Stimulated activated CD8-positive, alpha-beta memory T cell treated with anti-CD3 and anti-CD28 coated beads, Interleukin-12 subunit alpha, Interleukin-12 subunit beta, amount 100 ng/mL, for 24 hours (primary cell): ENCODE data around the gene ARHGEF17.
"Not testable (repeated sequence)": the region's sequence is repeated elsewhere in the genome, so short reads cannot be mapped to it uniquely, and the experiment has no call there.

Experiments used
- DNase-seq: peaks from one replicate; pipeline ENCODE4 v3.0.0-alpha.2; 2020; ENCODE audit errors: extremely low read depth

ARHGEF17 gene

DNA sequence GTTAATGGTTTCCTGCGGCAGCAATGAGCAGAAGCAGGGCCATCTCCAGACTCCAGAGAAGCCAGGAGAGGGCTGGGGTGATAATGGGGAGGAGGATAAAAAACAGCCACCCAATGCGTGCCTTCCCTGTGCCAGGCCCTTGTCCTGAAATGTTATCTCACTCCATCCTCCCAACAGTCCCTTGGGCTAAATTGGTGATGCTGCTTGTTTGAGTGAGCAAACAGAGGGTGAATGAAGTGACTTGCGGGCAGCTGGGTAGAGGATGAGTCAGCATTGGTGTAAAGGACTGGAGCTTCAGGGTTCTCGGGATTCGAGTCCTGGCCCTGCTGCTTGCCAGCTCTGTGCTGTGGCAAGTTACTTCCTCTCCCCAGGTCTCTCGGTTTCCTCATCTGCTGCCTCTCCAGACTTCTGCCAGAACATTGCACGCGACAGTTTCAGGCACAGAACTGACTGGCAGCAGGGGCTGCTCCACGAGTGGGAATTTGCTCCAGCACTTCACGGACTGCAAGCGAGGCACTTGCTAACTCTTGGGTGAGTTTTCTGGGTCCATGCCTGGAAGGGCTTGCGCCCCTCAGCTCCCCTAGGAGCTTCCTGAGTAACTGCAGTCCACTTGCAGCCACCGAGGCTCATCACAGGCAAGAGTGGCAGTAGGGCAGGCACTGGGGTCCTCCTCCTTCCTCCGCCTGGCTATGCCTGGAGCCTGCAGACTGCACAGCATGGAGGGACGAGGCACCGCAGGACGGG is 36.0 kb upstream of the ARHGEF17 start, which contains the start of gene P2RY6:
Gene P2RY6, plus strand, starts transcription at position 403 of the 744 bp plus-strand sequence. CDS start 24,181 bp downstream, outside the sequence.
- DNase-seq, result no peak

DNA sequence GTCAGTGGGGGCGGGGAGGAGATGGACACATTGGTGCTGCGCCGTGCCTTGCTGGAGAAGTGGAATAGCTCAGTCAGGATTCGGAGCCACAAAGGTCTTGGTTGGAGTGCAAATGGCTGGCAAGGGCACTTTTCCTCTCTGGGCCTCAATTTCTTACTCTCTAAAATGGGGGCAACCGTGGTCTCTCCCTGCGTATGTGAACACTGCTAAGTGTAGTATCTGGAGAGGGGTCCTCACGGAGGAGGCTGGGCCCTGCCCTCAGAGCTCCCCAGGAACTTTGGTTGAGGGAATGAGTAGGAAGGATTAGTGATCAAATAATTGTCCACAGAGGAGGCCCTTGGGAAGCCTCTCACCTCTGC is 35.4 kb upstream of the ARHGEF17 start:
- DNase-seq, result no peak

DNA sequence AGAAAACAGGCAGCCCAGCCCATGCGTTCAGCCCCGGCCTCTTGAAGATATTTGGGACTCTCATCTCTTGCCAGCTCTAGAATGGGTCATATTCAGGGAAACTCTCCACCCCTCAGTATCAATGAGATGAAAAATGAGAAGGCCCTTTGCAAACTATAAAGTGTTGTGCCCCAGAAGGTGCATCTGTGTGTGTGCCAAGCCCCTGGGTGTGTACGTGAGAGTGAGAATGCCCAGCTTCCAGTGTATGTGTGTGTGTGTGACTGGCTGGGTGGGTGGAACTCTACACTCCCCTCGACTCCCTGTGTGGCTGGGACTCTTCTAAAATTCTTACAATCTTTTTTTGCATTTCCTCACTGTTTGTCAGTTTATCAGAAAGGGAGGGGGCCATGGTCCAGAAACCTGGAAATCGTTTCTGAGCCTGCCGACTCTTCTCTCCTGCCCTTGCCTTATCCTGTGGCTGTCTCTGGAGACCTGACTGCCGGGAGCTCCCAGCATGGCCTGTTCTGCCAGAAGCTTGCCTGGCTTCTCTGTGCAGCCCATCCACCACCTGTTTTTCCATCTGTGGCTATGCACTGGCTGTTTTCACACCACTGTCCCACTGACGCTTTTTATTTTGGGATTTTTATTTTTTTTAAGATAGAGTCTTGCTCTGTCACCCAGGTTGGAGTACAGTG is 34.7 kb upstream of the ARHGEF17 start:
- DNase-seq, result no peak

DNA sequence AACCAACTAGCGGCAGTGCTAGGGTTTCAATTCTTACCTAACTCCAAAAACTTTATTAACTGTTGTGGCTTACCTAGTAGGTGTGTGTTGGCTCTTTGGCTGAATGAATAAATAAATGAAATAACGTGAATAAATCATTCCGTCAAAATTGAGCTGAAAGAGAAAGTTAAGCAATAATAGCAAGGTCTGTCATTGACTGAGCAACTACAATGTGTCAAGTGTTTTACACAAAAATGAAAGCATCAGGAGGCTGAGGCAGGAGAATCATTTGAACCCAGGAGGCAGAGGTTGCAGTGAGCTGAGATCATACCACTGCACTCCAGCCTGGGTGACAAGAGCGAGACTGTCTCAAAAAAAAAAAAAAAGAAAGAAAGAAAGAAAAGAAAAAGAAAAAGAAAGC is 33.9 kb upstream of the ARHGEF17 start:
- not testable (repeated sequence) for DNase-seq

DNA sequence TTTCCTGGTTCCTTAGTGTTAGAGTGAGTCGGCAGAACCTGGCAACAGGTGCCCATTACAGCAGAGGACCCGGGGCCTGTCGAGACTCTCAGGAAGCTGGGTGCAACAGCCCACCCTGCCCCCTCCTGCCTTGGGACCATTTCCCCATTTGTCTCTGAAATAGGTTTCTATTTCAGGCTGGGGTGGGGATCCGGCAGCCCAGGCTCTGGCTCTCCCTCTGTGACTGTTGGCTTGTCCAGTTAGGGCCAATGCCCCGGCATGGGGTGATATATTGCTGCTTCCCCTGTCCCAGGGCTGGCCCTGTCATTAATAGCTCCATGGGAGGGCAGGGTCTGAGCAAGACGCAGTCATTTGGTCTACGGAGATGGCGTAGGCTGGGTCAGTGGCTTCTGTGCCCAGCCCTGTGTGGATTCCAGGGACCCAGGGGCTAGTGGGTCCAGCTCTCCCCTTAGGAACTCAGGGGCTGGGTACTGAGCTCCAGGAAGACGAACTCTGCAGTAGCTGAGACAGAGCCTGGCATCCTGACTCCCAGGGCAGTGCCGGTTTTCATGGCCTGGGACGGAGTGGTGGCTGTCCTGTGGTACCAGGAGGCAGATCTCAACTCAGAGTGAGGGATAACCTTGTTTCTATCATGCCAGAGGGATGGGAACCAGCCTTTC is 33.2 kb upstream of the ARHGEF17 start:
- no peak for DNase-seq

DNA sequence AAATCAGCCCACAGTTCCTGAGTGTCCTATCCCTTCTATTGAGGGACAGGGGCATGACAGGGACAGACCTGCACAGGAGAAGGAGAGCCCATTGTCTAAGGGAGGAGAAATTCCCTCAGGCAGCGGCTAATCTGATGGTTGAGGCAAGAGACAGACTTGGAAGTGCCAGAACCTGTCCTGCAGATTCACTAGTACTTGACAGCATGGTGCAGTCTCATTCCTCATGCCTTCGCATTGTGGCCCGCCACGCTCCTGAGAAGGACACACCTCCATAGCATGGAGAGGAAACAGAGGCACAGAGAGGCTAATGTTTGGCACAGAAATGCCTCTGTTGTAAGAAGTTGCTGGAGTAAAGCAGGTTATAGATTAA is 32.7 kb upstream of the ARHGEF17 start:
- no peak for DNase-seq

DNA sequence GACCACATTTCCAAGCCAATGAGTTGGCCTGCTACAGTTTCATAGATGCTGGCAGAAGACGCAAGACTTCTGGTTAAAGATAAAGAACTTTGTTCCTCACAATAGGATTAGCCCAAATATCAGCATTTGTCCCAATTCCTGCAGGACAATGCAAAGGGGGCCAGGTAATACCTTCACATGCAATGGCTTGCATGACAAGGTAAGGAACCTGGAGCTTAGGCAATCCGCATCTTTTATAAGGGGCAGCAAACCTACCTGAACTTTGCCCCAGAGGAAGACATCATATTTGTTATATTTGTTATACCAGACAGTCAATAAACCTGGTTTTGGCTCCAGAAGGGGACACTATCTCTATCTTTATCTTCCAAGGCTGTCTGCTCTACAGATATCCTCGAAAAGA is 30.6 kb upstream of the ARHGEF17 start:
- no peak for DNase-seq

DNA sequence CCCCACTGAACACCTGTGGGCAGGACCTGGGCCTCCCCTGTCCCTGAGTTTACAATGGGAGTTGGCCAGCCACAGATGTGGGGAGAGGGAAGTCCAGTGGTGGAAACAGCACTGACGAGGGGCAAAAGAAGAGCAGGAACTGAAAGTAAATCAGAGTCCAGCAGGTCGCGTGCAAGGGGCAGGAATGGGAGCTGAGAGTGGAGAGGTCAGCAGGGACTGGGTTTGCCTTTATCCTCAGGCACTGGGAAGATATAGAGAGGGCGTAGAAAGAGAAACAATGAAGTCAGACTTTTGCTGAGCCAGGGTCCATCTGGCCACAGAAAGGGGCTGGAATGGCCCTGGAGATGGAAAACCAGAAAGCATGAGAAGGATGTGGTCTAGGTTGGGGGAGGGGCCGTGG is 27.4 kb upstream of the ARHGEF17 start:
- DNase-seq, result no peak

DNA sequence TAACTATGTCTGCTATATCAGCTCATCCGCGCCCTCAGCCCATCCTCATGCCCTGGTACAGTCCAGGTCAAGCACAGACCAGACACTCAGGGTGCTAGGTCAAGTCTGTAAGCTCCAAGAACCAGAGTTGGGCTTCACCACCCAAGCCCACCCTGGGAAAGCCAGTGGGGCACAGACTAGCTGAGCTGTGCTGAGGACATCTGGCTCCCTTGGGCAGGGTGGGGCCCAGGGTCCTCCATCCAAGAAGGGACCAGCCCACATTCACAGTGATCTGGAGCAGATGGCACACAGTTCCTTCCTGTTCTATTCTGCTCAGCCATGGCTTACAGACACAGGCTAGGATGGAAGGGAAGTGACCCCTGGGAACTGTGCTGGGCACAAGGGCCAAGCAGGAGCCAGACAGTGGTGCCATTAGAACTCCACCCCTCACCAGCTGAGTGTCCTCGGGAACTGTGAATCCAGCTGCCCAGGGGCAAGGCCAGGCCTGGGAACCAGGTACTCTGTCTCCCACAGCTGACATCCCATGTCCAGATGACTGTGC is 26.8 kb upstream of the ARHGEF17 start:
- no peak for DNase-seq

DNA sequence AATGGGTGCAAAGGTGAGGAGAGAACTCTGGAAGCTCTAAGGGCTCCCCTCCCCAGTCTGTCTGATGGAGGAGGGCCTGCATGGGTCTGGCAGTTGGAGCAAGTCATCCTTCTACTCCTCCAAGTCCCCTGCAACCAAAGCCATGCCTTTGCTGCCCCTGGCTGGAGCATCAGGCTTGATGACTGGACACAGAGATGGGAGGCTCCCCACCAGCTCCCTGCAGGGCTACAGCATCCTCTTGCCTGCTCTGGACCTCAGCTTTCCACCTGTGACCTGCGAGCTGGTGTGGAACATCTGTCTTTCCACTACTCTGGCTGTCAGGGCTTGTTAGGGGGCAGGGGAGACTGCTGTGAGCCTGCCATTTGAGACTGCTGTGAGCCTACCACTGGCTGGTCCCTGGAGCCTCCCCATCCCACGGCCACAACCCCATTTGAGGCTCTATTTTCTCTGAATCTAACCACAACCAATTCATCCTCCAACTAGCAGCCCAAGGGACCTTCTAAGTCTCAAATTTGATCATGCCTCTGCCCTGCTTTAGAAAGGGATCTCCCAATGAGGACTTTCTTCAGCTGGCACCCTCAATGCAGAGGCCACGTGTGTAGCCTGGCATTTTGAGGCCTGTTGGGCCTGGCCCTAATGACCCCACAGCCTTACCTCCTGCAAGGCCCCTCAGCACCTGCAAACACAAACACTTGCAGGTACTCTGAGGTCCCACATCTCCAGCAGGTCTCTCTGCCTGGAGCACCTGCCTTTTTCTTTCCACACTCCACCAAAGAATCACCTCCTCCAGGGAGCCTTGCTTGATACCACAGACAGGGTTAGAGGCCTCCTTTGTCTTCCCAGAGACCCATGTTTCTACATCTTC is 26.0 kb upstream of the ARHGEF17 start:
- DNase-seq, result no peak

DNA sequence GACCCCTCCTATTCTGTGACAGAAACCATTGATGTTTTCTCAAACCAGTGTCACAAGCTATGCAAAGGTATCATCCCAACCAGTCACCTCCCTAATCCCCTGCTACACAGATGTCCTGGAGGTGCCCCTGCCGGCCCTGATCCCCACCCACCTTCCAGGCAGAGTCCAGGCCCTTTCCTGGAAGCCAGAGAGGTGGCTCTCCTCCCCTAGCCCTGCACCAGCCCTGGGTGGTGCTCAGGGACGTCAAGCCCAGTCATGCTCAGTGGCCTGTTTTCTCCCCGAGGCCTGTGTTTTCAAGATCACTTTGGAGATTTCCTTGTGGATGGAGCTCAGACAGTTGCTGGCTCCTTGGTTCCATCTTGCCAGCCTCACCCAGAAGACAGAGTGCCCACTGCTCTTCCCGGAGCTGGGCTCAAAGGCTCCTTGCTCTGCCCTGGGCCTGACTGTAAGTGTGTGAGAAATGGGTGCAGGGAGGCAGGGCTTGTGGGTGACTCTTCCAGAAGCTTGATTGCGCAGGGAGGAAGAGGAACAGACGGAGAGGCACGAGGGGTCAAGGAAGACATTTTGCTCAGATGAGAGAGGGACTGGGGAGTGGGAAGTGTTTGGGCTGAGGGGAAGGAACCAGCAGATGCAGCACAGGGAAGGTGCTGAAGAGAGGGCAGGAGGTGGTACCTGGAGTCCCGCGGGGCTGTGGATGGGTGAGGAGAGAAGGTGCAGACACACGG is 24.6 kb upstream of the ARHGEF17 start:
- no peak for DNase-seq

DNA sequence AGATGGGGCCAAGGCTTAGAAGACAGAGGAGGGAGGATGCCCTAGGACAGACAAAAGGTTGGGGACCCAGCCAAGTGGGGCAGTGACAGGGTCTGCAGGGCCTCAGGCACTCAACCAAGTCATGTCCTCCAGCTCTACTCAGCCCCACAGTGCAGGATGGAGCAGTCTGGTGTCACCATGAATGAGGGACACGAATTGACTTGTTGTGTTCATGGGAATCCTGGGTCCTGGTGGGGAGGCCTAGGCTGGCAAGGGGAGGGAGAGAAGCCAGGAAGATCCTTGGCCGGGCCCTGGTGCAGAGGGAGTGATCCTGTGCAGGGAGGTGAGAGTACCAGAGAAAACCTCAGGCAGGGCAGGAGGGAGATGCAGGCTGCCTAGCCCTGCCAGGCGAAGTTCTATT is 24.0 kb upstream of the ARHGEF17 start:
- no peak for DNase-seq

DNA sequence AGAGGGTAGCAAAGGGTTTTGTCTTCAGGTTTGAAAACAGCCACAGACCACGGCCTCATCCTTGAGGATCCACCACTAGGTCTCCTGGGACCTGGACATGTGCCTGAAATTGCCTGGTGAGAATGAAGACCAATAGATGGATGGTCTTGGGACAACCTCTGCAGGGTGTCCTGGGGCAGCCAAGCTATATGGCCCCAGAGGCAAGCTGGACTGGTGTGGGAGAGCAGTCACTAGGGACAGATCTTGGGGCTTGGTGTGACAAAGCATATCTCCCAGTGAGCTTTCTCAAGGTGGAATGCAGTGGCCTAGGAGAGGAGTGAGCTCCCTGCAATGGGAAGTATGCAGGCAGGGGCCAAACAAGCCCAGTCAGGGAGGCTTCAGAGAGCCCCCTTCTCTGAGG is 22.4 kb upstream of the ARHGEF17 start:
- no peak for DNase-seq

DNA sequence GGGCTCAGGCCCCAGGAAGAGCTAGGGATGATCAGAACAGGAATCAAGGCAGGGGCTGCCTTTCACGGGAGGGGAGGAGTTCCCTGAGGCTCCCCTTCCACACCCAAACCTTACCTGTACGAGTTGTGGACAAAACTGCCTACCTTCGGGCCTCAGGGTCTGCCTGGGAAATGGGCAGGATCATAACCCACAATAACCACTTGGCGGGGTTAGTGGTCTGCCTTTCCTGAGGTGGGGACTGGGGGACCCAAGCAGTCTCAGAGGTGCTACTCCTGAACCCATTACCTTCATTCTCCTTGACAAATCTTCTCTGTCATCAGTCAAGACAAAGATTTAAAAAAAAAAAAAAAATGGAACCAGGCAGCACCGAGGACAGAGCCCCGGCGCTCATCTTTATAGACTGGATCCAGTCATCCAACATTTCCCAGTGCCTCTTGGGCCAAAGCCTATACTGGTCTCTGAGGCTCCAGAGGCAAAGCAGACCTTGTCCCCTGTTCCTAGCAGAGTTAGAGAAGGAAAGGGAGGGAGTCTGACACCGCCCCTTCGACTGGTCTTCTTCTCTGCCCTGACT is 21.8 kb upstream of the ARHGEF17 start:
- DNase-seq, result no peak

DNA sequence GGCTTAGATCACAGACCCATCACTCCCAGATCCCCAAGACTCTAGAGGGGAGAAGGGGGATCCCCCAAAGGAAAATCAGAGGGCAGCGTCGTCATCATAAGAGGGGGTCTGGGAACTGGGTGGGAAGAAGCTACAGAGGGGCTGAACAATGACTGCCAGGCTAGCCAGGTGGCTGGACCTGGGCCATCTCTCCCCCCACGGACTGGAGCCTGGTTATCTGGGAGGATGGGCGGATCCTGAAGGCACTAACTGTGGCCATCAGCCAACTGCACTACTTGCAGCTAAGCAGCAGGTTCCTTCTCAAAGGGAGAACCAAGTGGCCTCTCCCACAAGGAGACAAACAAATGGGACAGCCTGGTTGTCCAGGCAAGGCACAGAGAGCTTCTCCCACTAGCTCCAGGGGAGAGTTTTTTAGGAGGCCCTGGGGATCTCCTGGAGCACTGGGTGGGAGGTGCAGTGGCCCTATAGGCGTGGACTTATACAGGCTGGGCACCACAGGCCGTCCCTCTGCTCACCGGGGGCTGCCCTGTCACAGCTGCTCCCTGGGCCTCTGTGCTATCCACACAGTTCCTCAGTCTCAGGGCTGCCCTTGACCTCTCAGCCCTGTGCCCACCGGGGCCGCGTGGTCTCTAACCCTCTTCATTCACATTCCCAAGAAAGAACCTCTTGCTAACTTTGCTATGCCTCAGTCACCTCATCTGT is 20.5 kb upstream of the ARHGEF17 start:
- no peak for DNase-seq

DNA sequence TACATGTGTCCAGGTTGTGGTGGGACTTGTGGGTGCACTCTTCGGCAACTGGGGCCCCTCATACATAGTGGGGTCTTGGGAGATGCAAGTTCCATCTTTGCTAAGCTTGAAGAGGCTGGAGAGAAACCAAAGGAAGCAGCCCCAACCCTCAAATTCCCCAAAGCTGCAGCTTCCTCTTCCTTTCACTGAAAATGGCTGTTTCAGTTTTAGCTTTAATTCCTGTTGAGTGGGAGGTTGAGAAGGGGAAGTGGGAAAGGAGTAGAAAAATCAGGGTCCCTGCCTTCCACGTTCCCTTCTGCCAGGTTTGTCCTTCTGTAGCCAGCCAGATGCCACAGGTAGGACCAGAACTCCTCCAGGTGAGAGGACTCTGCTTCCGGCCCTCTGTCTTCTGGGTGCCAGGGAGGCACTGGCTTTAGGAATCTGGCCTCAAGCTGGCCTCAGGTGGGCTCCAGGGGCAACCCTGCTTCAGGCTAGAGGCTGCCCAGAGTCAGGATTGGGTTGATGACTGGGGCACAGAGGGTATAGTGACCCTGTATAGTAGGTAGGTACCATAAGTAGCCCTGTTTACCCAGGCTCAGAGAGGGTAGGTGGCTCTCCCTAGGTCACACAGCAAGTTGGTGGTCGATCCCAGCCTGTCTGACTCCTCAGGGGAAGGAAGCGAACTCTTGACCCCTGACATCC is 19.7 kb upstream of the ARHGEF17 start:
- no peak for DNase-seq

DNA sequence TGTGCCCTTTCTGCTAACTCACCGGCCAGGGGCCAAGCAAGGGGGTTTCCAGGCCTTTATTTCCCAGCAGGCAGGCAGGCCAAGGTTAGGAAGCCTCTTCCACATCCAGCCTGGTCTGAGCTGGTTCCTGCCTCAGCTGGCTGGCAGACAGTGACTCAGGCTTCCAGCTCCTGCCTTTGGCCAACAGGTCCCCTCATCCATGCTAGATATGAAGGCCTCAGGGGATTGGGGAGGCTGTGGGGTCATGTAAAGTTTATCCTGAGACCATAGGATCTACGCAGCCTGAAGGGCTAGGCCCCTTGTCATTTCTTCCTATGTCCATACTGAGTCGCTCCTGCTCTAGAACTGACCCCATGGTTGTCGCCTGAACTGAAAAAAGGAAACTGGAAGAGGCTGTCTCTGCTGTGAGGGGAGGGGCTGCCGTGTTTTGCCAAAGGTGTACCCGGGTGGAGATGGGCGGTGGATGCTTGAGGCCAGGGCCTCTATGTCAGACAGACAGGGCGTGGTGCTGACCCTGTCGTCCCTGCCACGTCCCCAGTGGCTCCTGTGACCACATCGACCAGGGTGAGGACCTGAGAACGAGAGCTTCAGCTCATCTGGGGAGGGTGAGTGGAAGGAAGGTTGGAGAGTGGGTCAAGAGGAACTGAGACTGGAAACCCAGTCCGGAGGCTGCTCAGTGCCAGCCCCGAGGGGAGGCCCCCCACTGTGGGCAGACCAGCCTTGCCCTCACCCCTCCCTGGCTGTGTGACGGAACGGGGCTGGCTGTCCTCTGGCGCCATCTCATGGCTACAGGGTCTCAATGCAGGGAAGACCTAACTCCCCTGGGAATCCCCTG is 19.0 kb upstream of the ARHGEF17 start:
- no peak for DNase-seq

DNA sequence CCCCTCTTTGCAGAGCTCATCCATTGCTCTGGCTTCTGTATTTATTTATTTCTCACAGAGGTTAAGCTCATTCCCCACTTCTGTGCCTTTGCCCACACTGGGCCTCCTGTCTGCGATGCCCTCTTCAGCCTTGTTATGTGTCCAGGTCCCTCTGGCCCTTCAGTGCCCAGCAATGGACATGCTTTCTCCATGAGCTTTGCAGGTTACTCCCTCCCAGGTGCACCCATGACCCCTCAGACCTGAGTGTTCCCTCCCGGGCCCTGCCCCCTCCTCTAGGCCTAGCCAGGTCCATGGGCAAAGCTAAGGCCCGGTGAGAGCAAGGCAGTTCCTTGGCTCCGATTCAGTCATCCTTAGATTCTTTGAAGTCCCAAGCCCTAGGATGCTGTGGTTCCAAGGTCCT is 17.5 kb upstream of the ARHGEF17 start:
- no peak for DNase-seq

DNA sequence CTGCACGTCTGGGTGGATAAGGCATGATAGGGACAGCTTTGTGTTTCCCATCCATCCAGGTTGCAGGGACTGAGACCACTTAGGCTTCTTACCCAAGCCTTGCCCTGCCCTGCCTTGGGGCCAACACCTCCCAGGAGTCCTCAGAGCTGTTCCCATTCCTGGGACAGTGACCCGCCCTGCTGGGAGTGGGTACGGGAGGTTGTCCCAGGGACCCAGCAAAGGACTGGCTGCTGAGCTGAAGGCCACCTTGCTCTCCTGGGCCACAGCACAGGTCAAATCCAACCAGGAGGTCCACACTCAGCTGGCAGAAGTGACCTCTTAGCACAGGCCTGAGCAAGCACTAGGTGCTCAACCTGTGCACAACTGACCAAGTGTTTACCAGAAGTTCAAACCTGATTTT is 16.9 kb upstream of the ARHGEF17 start:
- DNase-seq, result no peak
